ENCODE results near the gene TSC2.
"Not testable (repeated sequence)": the region's sequence is repeated elsewhere in the genome, so short reads cannot be mapped to it uniquely, and the experiment has no call there.

DNA sequence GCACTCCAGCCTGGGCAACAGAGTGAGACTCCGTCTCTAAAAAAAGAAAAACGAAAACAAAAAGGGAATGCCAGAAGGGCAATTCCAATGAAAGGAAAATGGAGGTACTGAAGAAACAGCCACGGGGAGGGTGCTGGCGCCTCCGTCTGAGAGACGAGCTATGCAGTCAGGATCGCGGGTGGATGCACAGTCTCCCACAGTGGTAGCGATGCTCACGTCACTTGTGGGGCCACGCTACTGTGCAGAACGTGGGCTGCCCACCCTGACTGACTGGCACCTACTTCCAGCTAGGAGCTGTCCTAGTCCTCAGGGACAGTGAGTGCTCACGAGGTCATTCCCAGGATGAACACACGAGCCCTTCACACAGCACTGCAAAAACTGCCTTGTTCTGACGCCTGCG is 53.8 kb downstream of the TSC2 start:
- TF ChIP-seq, protein P1, sequence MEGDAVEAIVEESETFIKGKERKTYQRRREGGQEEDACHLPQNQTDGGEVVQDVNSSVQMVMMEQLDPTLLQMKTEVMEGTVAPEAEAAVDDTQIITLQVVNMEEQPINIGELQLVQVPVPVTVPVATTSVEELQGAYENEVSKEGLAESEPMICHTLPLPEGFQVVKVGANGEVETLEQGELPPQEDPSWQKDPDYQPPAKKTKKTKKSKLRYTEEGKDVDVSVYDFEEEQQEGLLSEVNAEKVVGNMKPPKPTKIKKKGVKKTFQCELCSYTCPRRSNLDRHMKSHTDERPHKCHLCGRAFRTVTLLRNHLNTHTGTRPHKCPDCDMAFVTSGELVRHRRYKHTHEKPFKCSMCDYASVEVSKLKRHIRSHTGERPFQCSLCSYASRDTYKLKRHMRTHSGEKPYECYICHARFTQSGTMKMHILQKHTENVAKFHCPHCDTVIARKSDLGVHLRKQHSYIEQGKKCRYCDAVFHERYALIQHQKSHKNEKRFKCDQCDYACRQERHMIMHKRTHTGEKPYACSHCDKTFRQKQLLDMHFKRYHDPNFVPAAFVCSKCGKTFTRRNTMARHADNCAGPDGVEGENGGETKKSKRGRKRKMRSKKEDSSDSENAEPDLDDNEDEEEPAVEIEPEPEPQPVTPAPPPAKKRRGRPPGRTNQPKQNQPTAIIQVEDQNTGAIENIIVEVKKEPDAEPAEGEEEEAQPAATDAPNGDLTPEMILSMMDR (IDR thresholded peaks at IDR 0.05): not testable (repeated sequence)
- TF ChIP-seq POLR2A (IDR thresholded peaks at IDR 0.05): not testable (repeated sequence)
